ENCODE measurements around the gene PCNX2. TPM values are rescaled to one million over a fixed set of nuclear protein-coding genes. Genes with fewer than 3 reads are reported as not detected.

PCNX2 gene
- total and polyA plus RNA-seq, 2 donors (not counting 1 experiment from before 2014, with no cell fraction given): 17.6 to 34.7 TPM

- ATAC-seq (ENCODE audit: low read depth): no peak
Measured at GRCh38 chr1:232974971-232975370, 320.6 kb downstream of the PCNX2 start.

More at GRCh38 chr1:232974971-232975370, 320.6 kb downstream of the PCNX2 start:
- Histone ChIP-seq H3K79me2 (ENCODE audit: control insufficient read depth, insufficient read depth, low read length) (no peaks in the 10 kb centered on the region), H3K27me3 (replicated peaks in 1 of 4; ENCODE audit: control extremely low read depth in 1 of 4, control insufficient read depth in 3 of 4, insufficient read depth in 4 of 4, low read length in 3 of 4) (no peaks in the 10 kb centered on the region), H3K4me2 (replicated peaks; ENCODE audit: low read depth, low read length, poor library complexity, severe bottlenecking) (no peak overlapping the region), H3K9ac (ENCODE audit: low read length) (no peak overlapping the region), H3K4me1 (ENCODE audit: control insufficient read depth in 2 of 2, insufficient read depth in 2 of 2, low read length in 2 of 2) (peaks cover 4 to 10% of the 10 kb centered on the region in 2 donors), H2AFZ (ENCODE audit: insufficient read depth, low read depth, low read length, poor library complexity, severe bottlenecking) (no peak overlapping the region), H3K4me3 (ENCODE audit: control extremely low read depth in 1 of 5, extremely low read depth in 1 of 5, insufficient read depth in 1 of 5, low read depth in 2 of 5, low read length in 4 of 5) (no peak overlapping the region), H3K27ac (ENCODE audit: low read length in 2 of 2) (no peak overlapping the region), H3K9me3 (ENCODE audit: control extremely low read depth in 1 of 3, control insufficient read depth in 2 of 3, insufficient read depth in 1 of 3, low read length in 2 of 3) (peaks cover 1 to 10% (median 4%) of the 10 kb centered on the region in 3 donors), H4K20me1 (ENCODE audit: control insufficient read depth, insufficient read depth, low read length, poor library complexity, severe bottlenecking) (no peaks in the 10 kb centered on the region), H3K36me3 (replicated peaks in 1 of 2; ENCODE audit: control extremely low read depth in 1 of 2, control insufficient read depth in 1 of 2, extremely low read depth in 1 of 2, insufficient read depth in 2 of 2, low read length in 1 of 2) (peaks cover 2 to 47% of the 10 kb centered on the region in 2 experiments)
- ChIA-PET CTCF (no interaction called here), POLR2A (no interaction called here)
- intact Hi-C loops (cut with micrococcal nuclease): no loop called here
- no peak for DNase-seq
- Mint-ChIP-seq H3K4me1 (peaks cover 7% of the 10 kb centered on the region), H3K27me3 (no peaks in the 10 kb centered on the region), H3K9me3 (ENCODE audit: insufficient read depth) (peaks cover 9% of the 10 kb centered on the region), H3K4me3 (no peak overlapping the region), H3K27ac (no peak overlapping the region)
- TF ChIP-seq CTCF (IDR thresholded peaks at IDR 0.05) (no peak), EZH2 (IDR thresholded peaks at IDR 0.05; ENCODE audit: borderline replicate concordance, insufficient read depth, low read depth, low read length, poor library complexity, severe bottlenecking) (no peak)
- WGBS (ENCODE audit: insufficient coverage): 100% methylated on average over 2 of the region's 3 CpGs

Measured in B cell (primary cell).